Tibial nerve (tissue), 4 donors: ENCODE results near the gene USP32. TPM values are rescaled to one million over a fixed set of nuclear protein-coding genes. Genes with fewer than 3 reads are reported as not detected.

Experiments used
- DNase-seq, 2 donors: peaks; one replicate each; pipeline ENCODE4 v3.0.0-alpha.2; 2019; ENCODE audit warnings: low spot score in 2 of 2
- H3K27ac ChIP-seq, 4 donors: fragments of 200-600 bp; sonication (generic) in 3 of 4; one replicate each; pipeline ENCODE4 v1.5.1; 2017 to 2019; ENCODE audit warnings: mild to moderate bottlenecking in 1 of 4
- H3K27me3 ChIP-seq, 2 donors: fragments of 200-600 bp; sonication (generic) in 1 of 2; one replicate each; pipeline versions ENCODE4 v1.5.1 to v1.6.0; 2017 to 2019
- H3K36me3 ChIP-seq, 3 donors: fragments of 200-600 bp; sonication (generic); one replicate each; pipeline ENCODE4 v1.5.1; 2018 to 2019
- H3K4me1 ChIP-seq, 4 donors: fragments of 200-600 bp; sonication (generic) in 3 of 4; one replicate each; pipeline ENCODE4 v1.5.1; 2017 to 2019
- H3K4me3 ChIP-seq, 4 donors: fragments of 200-600 bp; sonication (generic) in 3 of 4; one replicate each; pipeline ENCODE4 v1.5.1; 2017 to 2019; ENCODE audit warnings: mild to moderate bottlenecking in 1 of 4, moderate library complexity in 1 of 4
- H3K9me3 ChIP-seq, 4 donors: fragments of 200-600 bp; sonication (generic) in 3 of 4; one replicate each; pipeline ENCODE4 v1.5.1; 2017 to 2019
- EP300 ChIP-seq, 2 donors: sonication (generic); formaldehyde crosslinking; IDR thresholded peaks; one replicate each; pipeline ENCODE4 v1.6.1; 2017; ENCODE audit warnings: antibody characterized with exemption in 2 of 2, mild to moderate bottlenecking in 1 of 2
- POLR2A ChIP-seq, 2 donors: fragments of 450-650 bp; IDR thresholded peaks; one replicate each; pipeline ENCODE4 v1.6.1; 2017; ENCODE audit warnings: antibody characterized with exemption in 2 of 2, mild to moderate bottlenecking in 2 of 2, moderate library complexity in 2 of 2
- WGBS, 2 donors: methylation state at CpG; one replicate each; pipeline ENCODE4 v1.1.5; 2018; 5-methylcytosine and 5-hydroxymethylcytosine counted together
- total RNA-seq, 4 donors: library from RNA; depleted of rRNA; stranded (reverse); fragments of >200 nt; gene quantifications; one replicate each; pipeline ENCODE4 v1.1.0, GENCODE V29; 2016
- TF ChIP-seq, protein P1 (sequence below), 5 experiments: fragments of 200-600 bp in 3 of 5; fragments of 450-650 bp in 2 of 5; sonication (generic) in 3 of 5; IDR thresholded peaks; one replicate each; pipeline ENCODE4 v1.5.1; 2016 to 2019; ENCODE audit warnings: antibody characterized with exemption in 5 of 5, mild to moderate bottlenecking in 3 of 5, moderate library complexity in 2 of 5

Gene USP32
- total RNA-seq, 4 donors from 2014 or later: 49.6 to 64.7 (median 56.5) TPM

DNA sequence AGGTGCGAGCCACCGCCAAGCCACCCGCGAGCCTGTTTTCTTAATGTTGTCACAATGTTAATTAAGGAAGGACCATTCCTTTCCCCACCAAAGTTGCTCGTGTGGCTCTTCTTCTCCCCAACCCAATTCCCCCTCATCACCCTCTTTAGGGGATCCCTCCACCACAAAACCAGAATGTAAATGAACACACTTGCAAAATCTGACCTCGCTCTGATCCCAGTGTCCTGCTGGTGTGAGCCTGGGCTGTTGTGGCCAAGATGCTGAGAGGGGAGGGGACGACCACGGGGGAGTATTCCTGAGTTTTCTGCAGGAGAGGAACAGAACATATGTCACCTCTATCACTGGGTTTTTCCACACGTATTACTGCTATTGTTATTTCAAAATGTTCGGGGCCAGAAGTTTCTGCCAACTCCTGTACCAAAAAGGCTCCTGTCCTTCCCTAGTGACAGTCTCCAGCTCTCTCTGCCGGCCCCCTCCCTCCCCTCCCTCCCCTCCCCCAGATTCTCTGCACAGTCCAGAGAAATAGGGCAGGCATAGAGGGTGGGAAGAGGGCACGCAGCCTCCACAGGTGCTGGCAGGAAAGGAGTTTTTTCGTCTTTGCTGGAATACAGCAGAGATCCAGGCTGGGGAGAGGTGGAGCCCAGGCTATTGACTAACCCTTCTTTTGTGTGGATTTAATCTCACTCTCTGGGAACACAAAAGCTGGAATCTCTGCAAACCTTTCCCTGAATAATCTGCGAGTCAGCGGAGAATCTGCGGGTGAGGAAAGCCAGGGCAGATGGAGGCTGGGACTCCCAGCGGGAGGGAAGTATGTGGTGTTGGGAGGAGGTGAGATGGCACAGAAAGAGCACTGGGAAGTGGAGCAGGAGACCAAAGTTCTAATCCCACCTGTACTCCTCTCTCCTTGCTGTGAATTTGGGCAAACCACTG, 246.7 kb downstream of the USP32 start:
- H3K36me3 ChIP-seq: no peaks in the 10 kb centered on the region
- H3K4me1 ChIP-seq: peaks cover 0 to 38% (median 14%) of the 10 kb centered on the region in 4 donors
- TF ChIP-seq POLR2A (IDR thresholded peaks at IDR 0.05) (no peak), EP300 (IDR thresholded peaks at IDR 0.05) (no peak)
- TF ChIP-seq, protein P1, sequence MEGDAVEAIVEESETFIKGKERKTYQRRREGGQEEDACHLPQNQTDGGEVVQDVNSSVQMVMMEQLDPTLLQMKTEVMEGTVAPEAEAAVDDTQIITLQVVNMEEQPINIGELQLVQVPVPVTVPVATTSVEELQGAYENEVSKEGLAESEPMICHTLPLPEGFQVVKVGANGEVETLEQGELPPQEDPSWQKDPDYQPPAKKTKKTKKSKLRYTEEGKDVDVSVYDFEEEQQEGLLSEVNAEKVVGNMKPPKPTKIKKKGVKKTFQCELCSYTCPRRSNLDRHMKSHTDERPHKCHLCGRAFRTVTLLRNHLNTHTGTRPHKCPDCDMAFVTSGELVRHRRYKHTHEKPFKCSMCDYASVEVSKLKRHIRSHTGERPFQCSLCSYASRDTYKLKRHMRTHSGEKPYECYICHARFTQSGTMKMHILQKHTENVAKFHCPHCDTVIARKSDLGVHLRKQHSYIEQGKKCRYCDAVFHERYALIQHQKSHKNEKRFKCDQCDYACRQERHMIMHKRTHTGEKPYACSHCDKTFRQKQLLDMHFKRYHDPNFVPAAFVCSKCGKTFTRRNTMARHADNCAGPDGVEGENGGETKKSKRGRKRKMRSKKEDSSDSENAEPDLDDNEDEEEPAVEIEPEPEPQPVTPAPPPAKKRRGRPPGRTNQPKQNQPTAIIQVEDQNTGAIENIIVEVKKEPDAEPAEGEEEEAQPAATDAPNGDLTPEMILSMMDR (IDR thresholded peaks at IDR 0.05): no peak
- 33 to 37% methylated on average over 17 of the region's 17 CpGs for WGBS, 2 donors
- no peak overlapping the region for H3K4me3 ChIP-seq
- H3K9me3 ChIP-seq: no peaks in the 10 kb centered on the region
- H3K27ac ChIP-seq: no peak overlapping the region
- H3K27me3 ChIP-seq: peaks cover 4 to 79% of the 10 kb centered on the region in 2 donors
- no peak for DNase-seq

DNA sequence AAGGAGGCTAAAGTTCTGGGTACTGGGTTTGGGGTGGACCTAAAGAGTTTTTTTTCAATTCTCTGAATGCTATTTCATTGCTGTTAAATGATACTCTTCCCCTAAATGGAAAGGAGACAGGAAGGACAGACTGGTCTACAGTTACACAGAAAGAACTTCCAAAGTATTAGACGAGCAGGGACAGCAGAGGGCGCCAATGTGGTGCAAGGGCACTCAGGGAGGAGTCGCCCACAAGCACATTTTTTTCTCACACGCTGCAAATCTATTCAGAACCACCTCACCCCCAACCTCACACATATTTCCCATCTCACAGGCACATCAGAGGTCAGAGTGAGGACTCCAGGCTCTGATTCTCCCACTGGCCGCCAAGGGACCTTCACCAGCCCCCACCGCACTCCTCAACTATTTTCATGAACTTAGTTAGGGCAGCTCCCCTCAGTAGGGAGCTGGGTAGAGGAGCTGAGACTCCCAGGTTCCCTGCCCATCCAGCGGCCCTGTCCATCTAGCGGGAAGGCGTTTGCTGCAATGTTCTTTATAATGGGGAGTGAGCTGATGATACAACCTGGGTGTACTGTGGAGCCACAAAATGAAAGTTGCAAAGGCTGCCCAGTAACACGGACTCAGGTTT, 248.9 kb downstream of the USP32 start:
- peaks cover 4 to 79% of the 10 kb centered on the region in 2 donors for H3K27me3 ChIP-seq
- peak; percentile 83 to 94 for DNase-seq
- H3K9me3 ChIP-seq: no peaks in the 10 kb centered on the region
- H3K4me1 ChIP-seq: peaks cover 0 to 44% (median 18%) of the 10 kb centered on the region in 4 donors
- 7% methylated on average over 10 of the region's 10 CpGs for WGBS, 2 donors
- no peak overlapping the region for H3K4me3 ChIP-seq
- H3K36me3 ChIP-seq: no peaks in the 10 kb centered on the region
- TF ChIP-seq POLR2A (IDR thresholded peaks at IDR 0.05): no peak
- peak in 1 of 2 donors; percentile 23 for TF ChIP-seq EP300 (IDR thresholded peaks at IDR 0.05)
- TF ChIP-seq, protein P1 (IDR thresholded peaks at IDR 0.05): peak; percentile 51 to 73 (median 64)
- no peak overlapping the region for H3K27ac ChIP-seq

DNA sequence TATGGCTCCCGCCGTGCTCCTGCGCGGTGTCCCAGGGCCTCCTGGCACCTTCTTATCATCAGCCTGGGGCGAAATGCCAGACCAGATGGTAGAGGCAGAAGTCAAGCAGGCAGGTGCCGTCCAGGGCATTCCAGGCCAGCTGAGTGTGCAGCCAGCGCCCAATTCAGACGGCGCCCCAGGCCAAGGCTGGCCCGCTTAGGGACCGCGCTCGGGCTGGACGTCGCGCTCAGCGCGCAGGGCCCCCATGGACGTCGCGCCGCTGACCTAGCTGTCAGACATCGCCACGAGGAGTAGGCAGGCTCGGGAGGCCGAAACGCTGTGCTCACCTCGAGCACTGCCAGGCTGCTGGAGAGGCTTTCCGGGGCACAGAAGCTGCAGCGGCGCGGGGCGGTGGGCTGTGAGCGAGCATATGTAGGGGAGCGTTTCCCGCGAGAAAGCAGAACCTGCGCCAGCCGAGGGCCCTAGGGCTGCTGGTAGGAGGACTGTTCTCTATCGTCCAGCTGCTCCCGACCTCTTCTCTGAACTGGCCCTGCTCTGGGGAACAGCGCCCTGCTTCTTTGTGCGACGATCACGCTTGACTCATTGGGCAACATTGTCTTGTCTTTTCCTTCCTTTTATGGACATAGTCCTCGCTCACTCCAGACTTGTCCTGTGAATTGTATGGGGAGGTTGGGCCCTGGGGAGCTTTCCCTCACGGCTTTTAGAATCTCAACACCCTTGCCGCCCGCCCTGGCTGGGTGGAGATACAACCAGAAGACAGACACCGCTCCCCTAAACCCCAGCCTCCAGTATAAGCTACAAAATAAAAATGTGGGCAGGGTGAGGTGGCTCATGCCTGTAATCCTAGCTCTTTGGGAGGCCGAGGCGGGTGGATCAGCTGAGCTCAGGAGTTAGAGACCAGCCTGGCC, 250.6 kb downstream of the USP32 start:
- H3K4me3 ChIP-seq: no peak overlapping the region

DNA sequence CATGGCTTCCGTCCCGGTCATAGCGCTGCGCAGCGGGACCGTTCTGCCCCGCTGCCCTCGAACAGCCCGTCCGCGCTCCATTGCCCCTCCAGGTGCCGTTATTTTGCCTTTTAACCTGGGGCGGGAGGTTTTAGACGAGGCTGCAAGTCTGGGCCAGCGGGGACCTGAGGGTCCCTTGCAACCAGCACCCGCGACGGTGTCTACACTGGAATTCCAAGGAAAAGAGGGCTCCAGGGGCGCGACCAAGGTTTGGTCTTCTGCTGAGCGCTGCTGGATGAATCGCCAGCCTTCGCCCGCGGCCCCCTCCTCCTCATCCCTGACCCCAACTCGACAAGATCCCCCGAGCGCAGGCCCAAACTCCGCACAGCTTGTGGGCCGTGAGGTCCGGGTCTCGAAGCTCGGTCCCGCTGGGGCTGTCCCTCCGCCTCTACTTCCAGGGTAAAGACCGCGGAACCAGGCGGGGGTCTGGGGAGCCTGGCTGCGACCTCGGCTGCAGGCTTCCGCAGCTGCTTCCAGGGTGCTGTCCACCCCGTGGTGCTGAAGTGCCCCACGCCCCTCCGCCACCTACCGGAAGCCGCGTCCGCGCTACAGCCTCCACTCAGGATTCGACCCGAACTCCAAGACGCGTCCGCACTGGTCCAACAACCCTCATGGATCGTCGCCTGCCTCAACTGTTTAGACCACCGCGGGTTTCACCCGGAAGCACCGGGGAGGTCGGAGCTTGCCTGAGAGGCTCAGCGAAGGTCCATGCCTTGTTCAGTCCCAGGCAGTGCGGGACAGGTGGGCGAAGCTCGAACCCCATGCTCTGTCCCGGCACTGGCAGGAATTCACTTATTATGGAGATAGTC, 252.3 kb downstream of the USP32 start:
- Histone ChIP-seq H3K4me3 (peak overlapping the region in 1 of 4 donors; percentile 15), H3K27me3 (peaks cover 4 to 53% of the 10 kb centered on the region in 2 donors), H3K4me1 (peaks cover 0 to 54% (median 21%) of the 10 kb centered on the region in 4 donors), H3K27ac (no peak overlapping the region), H3K36me3 (no peaks in the 10 kb centered on the region), H3K9me3 (no peaks in the 10 kb centered on the region)
- DNase-seq: peak; percentile 40 to 49
- 5 to 9% methylated on average over 25 to 53 of the region's 66 CpGs for WGBS, 2 donors
- no peak for TF ChIP-seq POLR2A (IDR thresholded peaks at IDR 0.05)
- no peak for TF ChIP-seq EP300 (IDR thresholded peaks at IDR 0.05)
- TF ChIP-seq, protein P1 (IDR thresholded peaks at IDR 0.05): peak; percentile 44 to 69 (median 56)

More for the DNA sequence above, 250.6 kb downstream of the USP32 start:
- H3K4me1 ChIP-seq: peaks cover 0 to 44% (median 18%) of the 10 kb centered on the region in 4 donors
- H3K27me3 ChIP-seq: peaks cover 4 to 67% of the 10 kb centered on the region in 2 donors
- WGBS, 2 donors: 7 to 10% methylated on average over 26 to 34 of the region's 52 CpGs
- no peaks in the 10 kb centered on the region for H3K36me3 ChIP-seq
- H3K9me3 ChIP-seq: no peaks in the 10 kb centered on the region
- TF ChIP-seq POLR2A (IDR thresholded peaks at IDR 0.05) (no peak), EP300 (IDR thresholded peaks at IDR 0.05) (no peak)
- no peak for DNase-seq
- no peak overlapping the region for H3K27ac ChIP-seq
